22Rv1 (cell line): Measurements from ENCODE around the gene AMIGO1.

Experiments
- H3K27ac ChIP-seq: fragments of 450-650 bp; 2 replicates; pipeline ENCODE4 v1.5.1; 2017
- CTCF ChIP-seq: fragments of 450-650 bp; IDR thresholded peaks from 2 replicates; pipeline ENCODE4 v1.5.1; 2017; ENCODE audit warnings: mild to moderate bottlenecking
- ZFX ChIP-seq: fragments of 450-650 bp; IDR thresholded peaks from 2 replicates; pipeline ENCODE4 v1.6.1; 2017; ENCODE audit warnings: antibody characterized with exemption, borderline replicate concordance

The AMIGO1 gene

GRCh38 chr1:109499661-109500536 is 9.6 kb downstream of the AMIGO1 start:
- H3K27ac ChIP-seq: no peak overlapping the region
- TF ChIP-seq CTCF: peak; percentile 68
- TF ChIP-seq ZFX: no peak

GRCh38 chr1:109499081-109499480 is 10.4 kb downstream of the AMIGO1 start:
- TF ChIP-seq ZFX (no peak), CTCF (no peak)
- no peak overlapping the region for H3K27ac ChIP-seq

GRCh38 chr1:109498161-109498801 is 11.2 kb downstream of the AMIGO1 start:
- no peak overlapping the region for H3K27ac ChIP-seq
- TF ChIP-seq ZFX (no peak), CTCF (peak; percentile 48)

GRCh38 chr1:109497449-109498160 is 11.9 kb downstream of the AMIGO1 start:
- no peak for TF ChIP-seq CTCF
- TF ChIP-seq ZFX: no peak
- no peak overlapping the region for H3K27ac ChIP-seq

- no peak for TF ChIP-seq ZFX
- no peak for TF ChIP-seq CTCF
- H3K27ac ChIP-seq: no peak overlapping the region
These were observed 13.8 kb downstream of the AMIGO1 start for GRCh38 chr1:109495738-109496137.

- H3K27ac ChIP-seq: peak within 1 kb of the TSS; percentile 73
- TF ChIP-seq CTCF (peak; percentile 98), ZFX (no peak)
These were observed 15.6 kb downstream of the AMIGO1 start, which contains the start of gene CYB561D1 for GRCh38 chr1:109493805-109494539. CYB561D1 (plus strand) TSS chr1:109494094; CDS start chr1:109494140, 46 bp downstream.
